Endothelial cell of umbilical vein (primary cell): ENCODE measurements around the gene STX1A. TPM values are rescaled to one million over a fixed set of nuclear protein-coding genes. Genes with fewer than 3 reads are reported as not detected.

Source experiments
- BruUV-seq: library from RNA; stranded (reverse); fragments of 400-500 nt; replicated peaks from 2 replicates; lab custom pipeline; 2021; lab: Mats Ljungman, UMichigan
- CTCF ChIA-PET: fragments of 300-600, 350-600 bp; sonication (Branson Sonifier 250); formaldehyde crosslinking; loops from one replicate; lab custom pipeline; 2021; ENCODE audit warnings: antibody characterized with exemption, inconsistent platforms; lab: Charles Lee
- POLR2A ChIA-PET: fragments of 300-600, 350-600 bp; sonication (Branson Sonifier 250); formaldehyde crosslinking; loops from one replicate; lab custom pipeline; 2021; ENCODE audit warnings: antibody characterized with exemption, inconsistent platforms; lab: Charles Lee
- DNase-seq: peaks from one replicate; pipeline ENCODE4 v3.0.0-alpha.2; 2011; ENCODE audit warnings: low read depth, low spot score
- FAIRE-seq: peaks from 2 replicates; lab custom pipeline; 2011; peaks lifted over from hg19 to GRCh38; lab: Jason Lieb, UNC
- H2AFZ ChIP-seq: 2 replicates; pipeline ENCODE4 v1.6.0; 2012; ENCODE audit warnings: low read depth, low read length, control low read depth, inconsistent platforms
- H3K27ac ChIP-seq: 2 replicates; pipeline ENCODE4 v1.5.1; 2011; ENCODE audit warnings: low read depth, mild to moderate bottlenecking, control low read depth, low read length, moderate library complexity; ENCODE audit not compliant: insufficient read depth
- H3K27me3 ChIP-seq, 2 experiments: 2 replicates each; pipeline versions ENCODE4 v1.6.0 to v1.6.1; 2011; ENCODE audit warnings: low read length in 2 of 2, mixed read lengths in 1 of 2; ENCODE audit not compliant: control insufficient read depth in 2 of 2, insufficient read depth in 2 of 2
- H3K36me3 ChIP-seq, 2 experiments: 2 replicates in 1 of 2; 3 replicates in 1 of 2; pipeline ENCODE4 v1.5.1; 2011; ENCODE audit warnings: low read length in 2 of 2, mild to moderate bottlenecking in 1 of 2, moderate library complexity in 1 of 2; ENCODE audit not compliant: control insufficient read depth in 2 of 2, insufficient read depth in 2 of 2; ENCODE audit errors: extremely low read depth in 1 of 2
- H3K4me1 ChIP-seq: 3 replicates; pipeline ENCODE4 v1.5.1; 2011; ENCODE audit warnings: mild to moderate bottlenecking, low read length; ENCODE audit not compliant: control insufficient read depth, insufficient read depth; ENCODE audit errors: extremely low read depth
- H3K4me2 ChIP-seq: 2 replicates; pipeline ENCODE4 v1.6.1; 2011; ENCODE audit warnings: low read length, control low read depth, mixed read lengths; ENCODE audit not compliant: insufficient read depth
- H3K4me3 ChIP-seq, 3 experiments: fragments of 200-600 bp in 1 of 3; sonication (generic), shearing (Covaris generic) in 1 of 3; replicated peaks in 1 of 3; 2 replicates each; pipeline ENCODE4 v1.5.1; 2011 to 2016; ENCODE audit warnings: control low read depth in 3 of 3, low read length in 3 of 3, mild to moderate bottlenecking in 2 of 3, inconsistent platforms in 1 of 3, low read depth in 1 of 3, moderate library complexity in 1 of 3; ENCODE audit not compliant: insufficient read depth in 1 of 3
- H3K79me2 ChIP-seq: 2 replicates; pipeline ENCODE4 v1.6.0; 2012; ENCODE audit warnings: low read length, inconsistent platforms; ENCODE audit not compliant: control insufficient read depth, insufficient read depth
- H3K9ac ChIP-seq: replicated peaks from 2 replicates; pipeline ENCODE3; 2011; ENCODE audit warnings: low read length, control low read depth; ENCODE audit not compliant: insufficient read depth; ENCODE audit errors: extremely low read depth
- H3K9me1 ChIP-seq: replicated peaks from 3 replicates; pipeline ENCODE4 v1.6.0; 2011; ENCODE audit warnings: mild to moderate bottlenecking, low read length; ENCODE audit not compliant: control insufficient read depth, insufficient read depth; ENCODE audit errors: extremely low read depth
- H3K9me3 ChIP-seq: replicated peaks from 2 replicates; pipeline ENCODE4 v1.5.1; 2012; ENCODE audit warnings: low read length, inconsistent platforms; ENCODE audit not compliant: control insufficient read depth, insufficient read depth
- H4K20me1 ChIP-seq: replicated peaks from 2 replicates; pipeline ENCODE3; 2011; ENCODE audit warnings: mild to moderate bottlenecking, low read length; ENCODE audit not compliant: control insufficient read depth, insufficient read depth; ENCODE audit errors: extremely low read depth
- CTCF ChIP-seq, 2 donors: IDR thresholded peaks; 1 replicate in 1 of 2; 2 replicates in 1 of 2; pipeline ENCODE4 v1.5.1; 2011; ENCODE audit warnings: low read length in 2 of 2, mild to moderate bottlenecking in 2 of 2, moderate library complexity in 2 of 2, control low read depth in 1 of 2, inconsistent platforms in 1 of 2, low read depth in 1 of 2; ENCODE audit not compliant: insufficient read depth in 1 of 2; ENCODE audit errors: extremely low read depth in 1 of 2
- EZH2 ChIP-seq: IDR thresholded peaks from 2 replicates; pipeline ENCODE4 v1.6.1; 2012; ENCODE audit warnings: borderline replicate concordance, low read depth, mild to moderate bottlenecking, moderate library complexity, low read length, inconsistent platforms; ENCODE audit not compliant: severe bottlenecking
- FOS ChIP-seq: IDR thresholded peaks from 2 replicates; pipeline ENCODE4 v1.6.1; 2011; ENCODE audit warnings: mild to moderate bottlenecking, low read length, moderate library complexity, borderline replicate concordance; ENCODE audit not compliant: insufficient read depth
- GATA2 ChIP-seq: IDR thresholded peaks from 2 replicates; pipeline ENCODE4 v1.7.0; 2011; ENCODE audit warnings: low read depth, mild to moderate bottlenecking, moderate library complexity, mixed read lengths, low read length; ENCODE audit not compliant: insufficient read length, insufficient read depth
- JUN ChIP-seq: IDR thresholded peaks from 2 replicates; pipeline ENCODE4 v1.6.1; 2011; ENCODE audit warnings: borderline replicate concordance, low read depth; ENCODE audit not compliant: insufficient read length, insufficient read depth
- MAX ChIP-seq: IDR thresholded peaks from 2 replicates; pipeline ENCODE4 v1.6.1; 2011; ENCODE audit not compliant: insufficient read depth, insufficient read length
- MYC ChIP-seq: IDR thresholded peaks from one replicate; pipeline ENCODE4 v1.6.1; 2011; ENCODE audit warnings: mild to moderate bottlenecking, low read depth, low read length
- POLR2A ChIP-seq: IDR thresholded peaks from 2 replicates; pipeline ENCODE4 v1.6.1; 2012; ENCODE audit warnings: low read depth, mild to moderate bottlenecking, control low read depth, low read length
- POLR2AphosphoS5 ChIP-seq: IDR thresholded peaks from 2 replicates; pipeline ENCODE4 v1.6.1; 2012; ENCODE audit warnings: low read depth, mild to moderate bottlenecking, control low read depth, low read length, moderate library complexity; ENCODE audit not compliant: insufficient read depth
- dilution Hi-C: fragments of 300-500 bp; cut with MboI; formaldehyde crosslinking; loops from one replicate; pipeline ENCODE4 v1.15.0; 2019; ENCODE audit warnings: low sequenced_read_pairs; ENCODE audit not compliant: extremely low pct_ligation_motif_present
- intact Hi-C: fragments of 100-400 bp; cut with micrococcal nuclease; formaldehyde crosslinking; loops from one replicate; pipeline ENCODE4 v1.10.0; 2022
- polyA plus RNA-seq, 4 experiments: library from polyadenylated mRNA; depleted of rRNA in 3 of 4; stranded (reverse) in 3 of 4; unstranded in 1 of 4; fragments of >200 nt; gene quantifications; 2 replicates each; pipeline versions ENCODE4 v1.2.1 to v1.2.3, GENCODE V29; 2011 to 2012; ENCODE audit warnings: missing spikeins in 1 of 4
- total RNA-seq: library from RNA; stranded (reverse); gene quantifications from 2 replicates; pipeline ENCODE4 v1.2.3, GENCODE V29; 2021

Gene STX1A
- total and polyA plus RNA-seq, 2 donors (not counting 3 experiments of a cell fraction or from before 2014, with no cell fraction given), result 13.1 to 20.8 TPM

- intact Hi-C loops (loop anchor here (1.0 kb wide), 3 partner anchors 11 to 133 kb away; partner anchors contain the start of genes BUD23 and DNAJC30), dilution Hi-C loops (no loop called here)
- Histone ChIP-seq H2AFZ (no peak overlapping the region), H3K79me2 (peaks cover 37% of the 10 kb centered on the region), H3K4me1 (peaks cover 35% of the 10 kb centered on the region), H3K9ac (peak overlapping the region; percentile 77), H3K36me3 (no peaks in the 10 kb centered on the region), H3K27ac (peak overlapping the region; percentile 98), H3K9me1 (no peaks in the 10 kb centered on the region), H4K20me1 (no peaks in the 10 kb centered on the region), H3K4me3 (peak overlapping the region; percentile 42 to 66 (median 57)), H3K27me3 (no peaks in the 10 kb centered on the region), H3K4me2 (peak overlapping the region; percentile 48), H3K9me3 (no peaks in the 10 kb centered on the region)
- ChIA-PET POLR2A (no interaction called here), CTCF (interaction anchor here (1.0 to 3.4 kb wide), 4 partner anchors 14 to 111 kb away, joined by 5 to 26 read pairs (median 17); no protein-coding TSS in a partner anchor)
- FAIRE-seq, result no peak
- BruUV-seq, result no TSS peak
- no peak for TF ChIP-seq CTCF (IDR thresholded peaks at IDR 0.05; ENCODE audit: extremely low read depth in 1 of 2, insufficient read depth in 1 of 2, low read depth in 1 of 2, low read length in 2 of 2)
- no peak for TF ChIP-seq JUN
- no peak for TF ChIP-seq POLR2A
- TF ChIP-seq MYC, result no peak
- no peak for TF ChIP-seq GATA2
- TF ChIP-seq EZH2, result no peak
- no peak for TF ChIP-seq MAX
- TF ChIP-seq FOS, result no peak
- TF ChIP-seq POLR2AphosphoS5, result no peak
- DNase-seq, result no peak
These were observed 1.0 kb downstream of the STX1A start for GRCh38 chr7:73718438-73718881.
